Mammary epithelial cell (primary cell): ENCODE results near the gene PRPF39.

ENCODE experiments used
- CTCF ChIP-seq, 2 donors: IDR thresholded peaks in 1 of 2; conservative IDR thresholded peaks in 1 of 2; 2 replicates each; pipeline ENCODE4 v1.5.1; 2011 to 2012; ENCODE audit warnings: inconsistent platforms in 2 of 2, low read length in 2 of 2, mild to moderate bottlenecking in 2 of 2, control low read depth in 1 of 2, low read depth in 1 of 2; ENCODE audit not compliant: insufficient read depth in 1 of 2; ENCODE audit errors: extremely low read depth in 1 of 2
- EZH2 ChIP-seq: IDR thresholded peaks from 2 replicates; pipeline ENCODE4 v1.6.1; 2012; ENCODE audit warnings: low read length, inconsistent platforms, borderline replicate concordance

GRCh38 chr14:45084946-45085346, 1.0 kb downstream of the PRPF39 start:
- TF ChIP-seq CTCF (conservative IDR thresholded peaks at IDR 0.05 in 1 of 2, IDR thresholded peaks at IDR 0.05 in 1 of 2; ENCODE audit: extremely low read depth in 1 of 2, insufficient read depth in 1 of 2, low read depth in 1 of 2, low read length in 2 of 2) (no peak), EZH2 (no peak)
